RCC 7860 (cell line): ENCODE results near the gene PLCD1.
"Not testable (repeated sequence)": the region's sequence is repeated elsewhere in the genome, so short reads cannot be mapped to it uniquely, and the experiment has no call there.

Experiments
- DNase-seq: peaks from one replicate; pipeline ENCODE4 v3.0.0-alpha.2; 2015; ENCODE audit warnings: low spot score
- FAIRE-seq: peaks from 2 replicates; lab custom pipeline; 2012; peaks lifted over from hg19 to GRCh38; lab: Jason Lieb, UNC

PLCD1 gene

GRCh38 chr3:37988931-37989525 is 40.4 kb downstream of the PLCD1 start:
- FAIRE-seq (no peak), DNase-seq (no peak)

- FAIRE-seq, DNase-seq: not testable (repeated sequence)
These were observed 41.1 kb downstream of the PLCD1 start for GRCh38 chr3:37988376-37988775.

GRCh38 chr3:37987751-37988179 is 41.7 kb downstream of the PLCD1 start:
- FAIRE-seq = no peak
- no peak for DNase-seq

GRCh38 chr3:37987315-37987697 is 42.1 kb downstream of the PLCD1 start:
- FAIRE-seq = no peak

GRCh38 chr3:37986479-37987314 is 42.7 kb downstream of the PLCD1 start:
- FAIRE-seq (no peak), DNase-seq (no peak)

More at GRCh38 chr3:37987315-37987697, 42.1 kb downstream of the PLCD1 start:
- no peak for DNase-seq

- FAIRE-seq (no peak), DNase-seq (no peak)
These were observed 43.7 kb downstream of the PLCD1 start for GRCh38 chr3:37985637-37986320.

- DNase-seq (no peak), FAIRE-seq (no peak)
These were observed 44.8 kb downstream of the PLCD1 start for GRCh38 chr3:37984596-37984995.

- DNase-seq (no peak), FAIRE-seq (no peak)
These were observed 45.4 kb downstream of the PLCD1 start for GRCh38 chr3:37984051-37984450.

GRCh38 chr3:37982331-37982730 is 47.1 kb downstream of the PLCD1 start:
- DNase-seq (no peak), FAIRE-seq (no peak)

- FAIRE-seq (no peak), DNase-seq (no peak)
These were observed 48.1 kb downstream of the PLCD1 start for GRCh38 chr3:37981348-37981664.

- DNase-seq (no peak), FAIRE-seq (no peak)
These were observed 48.7 kb downstream of the PLCD1 start for GRCh38 chr3:37980462-37981347.

GRCh38 chr3:37979541-37980461 is 49.6 kb downstream of the PLCD1 start:
- FAIRE-seq (no peak), DNase-seq (no peak)

- no peak for DNase-seq
- no peak for FAIRE-seq
These were observed 55.0 kb downstream of the PLCD1 start for GRCh38 chr3:37974121-37975083.

- no peak for DNase-seq
- no peak for FAIRE-seq
These were observed 56.0 kb downstream of the PLCD1 start for GRCh38 chr3:37973246-37974054.

GRCh38 chr3:37972056-37972455 is 57.4 kb downstream of the PLCD1 start:
- FAIRE-seq, DNase-seq: not testable (repeated sequence)

GRCh38 chr3:37971467-37971866 is 58.0 kb downstream of the PLCD1 start:
- FAIRE-seq = no peak

GRCh38 chr3:37970802-37971201 is 58.6 kb downstream of the PLCD1 start:
- DNase-seq (no peak), FAIRE-seq (no peak)

More at GRCh38 chr3:37971467-37971866, 58.0 kb downstream of the PLCD1 start:
- DNase-seq = no peak

GRCh38 chr3:37969596-37970100 is 59.8 kb downstream of the PLCD1 start:
- DNase-seq = no peak
- no peak for FAIRE-seq
